Astrocyte (in vitro differentiated cells and primary cell): ENCODE results near the gene HLA-DQA1.

Source experiments
- CTCF ChIP-seq: IDR thresholded peaks from 2 replicates; pipeline ENCODE4 v1.5.1; 2011; ENCODE audit warnings: low read depth, mild to moderate bottlenecking, inconsistent platforms, low read length, moderate library complexity; ENCODE audit not compliant: insufficient read depth
- EZH2 ChIP-seq: IDR thresholded peaks from 2 replicates; pipeline ENCODE4 v1.6.1; 2012; ENCODE audit warnings: mild to moderate bottlenecking, low read length, inconsistent platforms; ENCODE audit not compliant: insufficient read depth

- TF ChIP-seq CTCF, result no peak
- no peak for TF ChIP-seq EZH2
Observed at GRCh38 chr6:32669240-32669639, 32.0 kb downstream of the HLA-DQA1 start.
